Measurements from ENCODE around the gene NTMT2.
A peak's percentile ranks its signal among the peaks of the same experiment; 100 is the strongest.

Gene NTMT2

DNA sequence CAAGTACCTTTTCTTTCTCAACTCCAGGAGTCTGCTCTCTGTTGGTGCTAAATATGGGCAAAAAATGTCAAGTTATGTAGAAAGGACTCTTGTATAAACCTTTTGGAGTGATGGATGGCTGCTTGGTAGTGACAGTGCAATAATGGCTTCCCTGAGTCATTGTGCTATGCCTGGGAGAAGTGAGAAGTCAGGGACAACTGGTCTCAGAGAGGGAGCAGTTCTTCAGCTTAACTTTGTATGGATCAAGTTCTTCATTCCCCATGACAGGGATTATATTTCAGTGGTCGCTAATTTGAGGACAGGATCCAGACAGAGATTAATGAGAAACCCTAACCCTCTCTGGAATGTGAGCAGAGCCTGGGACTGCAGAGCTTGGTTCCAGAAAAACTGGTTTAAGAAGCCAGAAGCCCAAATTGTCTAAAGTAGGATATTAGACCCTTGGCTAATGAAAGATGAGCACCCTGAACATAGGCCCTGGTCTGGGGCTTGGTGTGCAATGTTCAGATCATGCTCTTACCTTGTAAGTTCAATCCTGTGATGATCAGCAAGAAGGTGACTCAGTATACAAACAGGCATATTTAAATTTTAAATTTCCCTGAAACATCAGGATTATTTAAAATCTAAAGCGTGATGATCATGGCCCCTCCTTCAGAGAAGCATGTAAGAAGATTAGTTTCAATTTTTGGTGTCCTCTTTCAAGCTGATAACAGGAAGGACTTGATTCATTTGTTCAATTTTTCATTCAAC is 50.9 kb downstream of the NTMT2 start:
- TF ChIP-seq, protein P1, sequence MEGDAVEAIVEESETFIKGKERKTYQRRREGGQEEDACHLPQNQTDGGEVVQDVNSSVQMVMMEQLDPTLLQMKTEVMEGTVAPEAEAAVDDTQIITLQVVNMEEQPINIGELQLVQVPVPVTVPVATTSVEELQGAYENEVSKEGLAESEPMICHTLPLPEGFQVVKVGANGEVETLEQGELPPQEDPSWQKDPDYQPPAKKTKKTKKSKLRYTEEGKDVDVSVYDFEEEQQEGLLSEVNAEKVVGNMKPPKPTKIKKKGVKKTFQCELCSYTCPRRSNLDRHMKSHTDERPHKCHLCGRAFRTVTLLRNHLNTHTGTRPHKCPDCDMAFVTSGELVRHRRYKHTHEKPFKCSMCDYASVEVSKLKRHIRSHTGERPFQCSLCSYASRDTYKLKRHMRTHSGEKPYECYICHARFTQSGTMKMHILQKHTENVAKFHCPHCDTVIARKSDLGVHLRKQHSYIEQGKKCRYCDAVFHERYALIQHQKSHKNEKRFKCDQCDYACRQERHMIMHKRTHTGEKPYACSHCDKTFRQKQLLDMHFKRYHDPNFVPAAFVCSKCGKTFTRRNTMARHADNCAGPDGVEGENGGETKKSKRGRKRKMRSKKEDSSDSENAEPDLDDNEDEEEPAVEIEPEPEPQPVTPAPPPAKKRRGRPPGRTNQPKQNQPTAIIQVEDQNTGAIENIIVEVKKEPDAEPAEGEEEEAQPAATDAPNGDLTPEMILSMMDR (IDR thresholded peaks at IDR 0.05), result no peak
- no peak for DNase-seq (ENCODE audit: low spot score)
- Histone ChIP-seq H3K27ac (no peak overlapping the region), H3K4me3 (no peak overlapping the region)

DNA sequence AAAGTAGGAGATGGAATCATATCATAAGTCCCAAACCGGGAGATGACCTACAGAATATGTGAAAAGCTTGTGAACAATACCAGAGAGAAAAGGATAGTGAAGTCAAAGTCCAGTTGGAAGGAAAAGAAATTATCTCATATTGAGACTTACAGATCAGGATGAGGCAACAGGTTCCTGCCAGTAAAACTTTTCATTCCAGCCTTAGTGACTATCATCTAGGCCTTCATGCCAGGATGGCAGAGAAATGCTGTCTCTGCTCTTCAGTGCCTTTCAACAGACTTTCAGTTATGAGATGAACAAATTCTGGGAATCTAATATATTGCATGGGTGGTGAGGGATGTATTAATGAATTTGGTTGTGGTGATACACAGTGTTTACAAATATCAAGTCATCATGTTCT is 52.3 kb downstream of the NTMT2 start:
- TF ChIP-seq, protein P1 (IDR thresholded peaks at IDR 0.05), result no peak

DNA sequence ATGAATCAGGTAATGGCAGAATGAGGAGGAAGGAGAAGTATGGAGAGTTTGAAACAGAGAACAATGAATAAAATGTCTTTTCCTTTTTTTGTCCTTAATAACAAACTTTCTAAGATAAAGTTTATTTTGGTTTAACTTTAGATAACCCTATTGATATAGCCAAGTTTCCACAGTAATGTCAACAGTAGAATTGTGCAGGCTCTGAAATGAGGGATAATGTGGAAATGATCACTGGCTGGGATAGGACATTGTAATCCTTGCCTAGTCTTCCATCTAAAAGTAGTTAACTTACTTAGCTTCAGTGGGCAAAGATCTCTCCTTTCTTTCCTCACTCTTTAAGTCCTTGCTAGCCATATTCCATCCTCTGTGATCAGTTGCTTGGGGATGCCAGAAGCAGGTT is 52.8 kb downstream of the NTMT2 start:
- no peak overlapping the region for H3K27ac ChIP-seq
- H3K4me3 ChIP-seq, result no peak overlapping the region
- DNase-seq (ENCODE audit: low spot score), result no peak
- TF ChIP-seq, protein P1 (IDR thresholded peaks at IDR 0.05), result no peak

More for the DNA sequence above, 52.3 kb downstream of the NTMT2 start:
- Histone ChIP-seq H3K4me3 (no peak overlapping the region), H3K27ac (no peak overlapping the region)
- no peak for DNase-seq (ENCODE audit: low spot score)

DNA sequence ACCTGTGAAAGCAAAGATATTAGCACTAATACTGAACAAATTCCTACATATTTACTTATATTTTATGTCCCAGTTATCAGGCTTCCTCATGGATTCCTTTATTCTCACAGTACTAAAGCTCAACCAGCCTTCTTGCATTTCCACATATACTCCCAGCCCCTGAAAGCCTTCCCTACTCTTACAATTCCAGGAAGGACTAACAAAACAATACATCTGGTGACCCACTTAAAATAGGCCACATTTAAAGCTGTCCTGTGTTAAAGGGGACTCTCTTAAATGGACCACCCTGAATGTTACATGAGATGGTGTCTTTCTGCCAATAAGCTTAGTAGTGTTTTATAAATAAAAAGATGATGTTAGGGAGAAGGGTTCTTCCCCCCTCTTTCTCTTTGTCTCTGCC is 54.4 kb downstream of the NTMT2 start:
- Histone ChIP-seq H3K27ac (no peak overlapping the region), H3K4me3 (peak overlapping the region; percentile 27)
- no peak for DNase-seq (ENCODE audit: low spot score)
- TF ChIP-seq, protein P1 (IDR thresholded peaks at IDR 0.05), result no peak

DNA sequence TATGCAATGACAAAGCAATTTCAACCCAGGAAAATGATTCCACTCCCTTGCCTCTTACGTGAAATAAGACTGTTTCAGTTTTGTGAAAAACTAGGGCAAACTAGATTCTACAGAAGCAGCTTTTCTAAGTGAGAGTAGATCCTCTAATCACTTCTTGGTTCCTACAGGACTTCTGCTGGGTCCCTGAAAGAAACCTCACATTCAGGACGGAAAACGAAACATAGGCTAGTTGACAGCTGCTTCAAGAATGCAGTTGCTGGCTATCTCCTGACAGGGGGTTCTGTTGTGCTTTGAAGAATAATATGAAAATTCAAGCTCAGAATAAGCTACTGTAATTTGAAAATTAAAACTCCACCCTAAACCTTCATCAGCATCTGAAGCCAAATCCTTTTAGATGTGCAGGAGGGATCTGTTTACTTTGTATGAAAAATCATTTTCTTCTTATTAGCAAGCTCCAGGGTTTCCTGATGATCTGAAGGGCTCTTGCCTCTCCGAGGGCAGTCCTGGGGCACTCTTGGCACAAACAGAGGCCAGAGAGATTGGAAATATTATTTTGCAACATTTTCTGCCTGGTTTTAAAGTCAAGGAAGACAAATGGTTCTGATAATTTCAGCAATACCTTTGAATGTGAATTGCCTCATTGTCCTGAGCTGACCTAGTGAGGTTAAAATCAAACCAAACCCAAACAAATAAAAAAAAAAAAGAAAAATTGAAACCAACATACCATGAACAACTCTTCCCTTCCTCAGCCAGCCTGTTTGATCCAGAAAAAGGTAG is 55.0 kb downstream of the NTMT2 start:
- TF ChIP-seq, protein P1 (IDR thresholded peaks at IDR 0.05), result no peak
- no peak for DNase-seq (ENCODE audit: low spot score)
- Histone ChIP-seq H3K4me3 (peak overlapping the region; percentile 27), H3K27ac (peak overlapping the region in 1 of 2 donors; percentile 61)

DNA sequence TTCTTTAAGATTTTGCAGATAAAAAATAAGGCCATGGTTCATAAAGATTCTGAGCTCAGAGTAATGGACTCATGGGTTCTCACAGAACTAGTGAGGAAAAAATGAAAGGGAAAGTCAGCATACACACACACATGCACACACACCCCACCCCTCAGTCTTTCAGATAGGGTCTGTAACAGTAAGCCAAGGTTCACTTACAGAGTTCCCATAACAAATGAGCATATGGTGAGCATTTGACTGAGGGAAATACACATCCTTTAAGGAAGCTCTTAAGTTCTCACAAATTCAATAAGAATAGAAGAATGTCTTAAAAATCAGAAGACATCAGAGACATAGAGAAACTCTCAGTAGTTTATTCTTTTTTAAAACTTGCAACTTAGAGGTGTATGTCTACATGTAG is 57.9 kb downstream of the NTMT2 start:
- DNase-seq (ENCODE audit: low spot score), result no peak
- Histone ChIP-seq H3K27ac (no peak overlapping the region), H3K4me3 (no peak overlapping the region)
- TF ChIP-seq, protein P1 (IDR thresholded peaks at IDR 0.05), result no peak
